H9 (cell line): ENCODE data around the gene RNGTT. TPM values are rescaled to one million over a fixed set of nuclear protein-coding genes. Genes with fewer than 3 reads are reported as not detected.

Experiments used
- DNase-seq: peaks from one replicate; pipeline ENCODE4 v3.0.0-alpha.2; 2017
- H2AFZ ChIP-seq: one replicate; pipeline ENCODE4 v1.6.1; 2013; ENCODE audit warnings: mild to moderate bottlenecking, low read length, control low read depth, moderate library complexity
- H2AK5ac ChIP-seq: 2 replicates; pipeline ENCODE4 v1.6.1; 2013; ENCODE audit warnings: low read length, control low read depth, mixed read lengths; ENCODE audit not compliant: insufficient read length
- H2BK120ac ChIP-seq: one replicate; pipeline ENCODE4 v1.6.1; 2013; ENCODE audit warnings: low read depth, mild to moderate bottlenecking, low read length, control low read depth, inconsistent platforms; ENCODE audit not compliant: poor library complexity, severe bottlenecking
- H2BK12ac ChIP-seq: 2 replicates; pipeline ENCODE4 v1.6.1; 2013; ENCODE audit warnings: low read length, control low read depth, mixed read lengths, low read depth; ENCODE audit not compliant: insufficient read length
- H2BK15ac ChIP-seq: 2 replicates; pipeline ENCODE4 v1.6.1; 2013; ENCODE audit warnings: low read depth, low read length, control low read depth
- H2BK20ac ChIP-seq: one replicate; pipeline ENCODE4 v1.6.1; 2013; ENCODE audit warnings: low read depth, mild to moderate bottlenecking, low read length, control low read depth, inconsistent platforms; ENCODE audit not compliant: poor library complexity, severe bottlenecking
- H2BK5ac ChIP-seq: 2 replicates; pipeline ENCODE4 v1.6.1; 2013; ENCODE audit warnings: low read length, control low read depth, mixed read lengths; ENCODE audit not compliant: insufficient read length
- H3K14ac ChIP-seq: 2 replicates; pipeline ENCODE4 v1.6.1; 2013; ENCODE audit warnings: low read length, control low read depth; ENCODE audit not compliant: insufficient read depth
- H3K18ac ChIP-seq: 2 replicates; pipeline ENCODE4 v1.6.1; 2013; ENCODE audit warnings: low read depth, mild to moderate bottlenecking, mixed read lengths, low read length, control low read depth; ENCODE audit not compliant: insufficient read length
- H3K23ac ChIP-seq: 2 replicates; pipeline ENCODE4 v1.6.1; 2013; ENCODE audit warnings: low read length, control low read depth, mixed read lengths, low read depth; ENCODE audit not compliant: insufficient read length
- H3K23me2 ChIP-seq: 2 replicates; pipeline ENCODE4 v1.6.1; 2013; ENCODE audit warnings: low read depth, mild to moderate bottlenecking, mixed read lengths, low read length, control low read depth; ENCODE audit not compliant: insufficient read length, poor library complexity, severe bottlenecking
- H3K27ac ChIP-seq: 2 replicates; pipeline ENCODE4 v1.5.1; 2013; ENCODE audit warnings: low read length, control low read depth, mixed read lengths, low read depth; ENCODE audit not compliant: insufficient read length
- H3K27me3 ChIP-seq: 2 replicates; pipeline ENCODE4 v1.6.1; 2013; ENCODE audit warnings: low read length, control low read depth, inconsistent platforms; ENCODE audit not compliant: insufficient read depth
- H3K4ac ChIP-seq: 2 replicates; pipeline ENCODE4 v1.6.1; 2013; ENCODE audit warnings: low read depth, mild to moderate bottlenecking, control low read depth, inconsistent platforms, low read length, moderate library complexity
- H3K4me1 ChIP-seq: 2 replicates; pipeline ENCODE4 v1.6.1; 2013; ENCODE audit warnings: low read length, control low read depth, inconsistent platforms; ENCODE audit not compliant: insufficient read depth
- H3K4me2 ChIP-seq: 2 replicates; pipeline ENCODE4 v1.6.1; 2013; ENCODE audit warnings: low read length, control low read depth, mixed read lengths; ENCODE audit not compliant: insufficient read length, insufficient read depth
- H3K56ac ChIP-seq: 2 replicates; pipeline ENCODE4 v1.6.1; 2013; ENCODE audit warnings: low read depth, mild to moderate bottlenecking, mixed read lengths, low read length, control low read depth; ENCODE audit not compliant: insufficient read length
- H3K79me1 ChIP-seq: 2 replicates; pipeline ENCODE4 v1.6.1; 2013; ENCODE audit warnings: low read depth, mild to moderate bottlenecking, moderate library complexity, low read length, control low read depth, inconsistent platforms; ENCODE audit not compliant: insufficient read depth, poor library complexity, severe bottlenecking
- H3K79me2 ChIP-seq: 2 replicates; pipeline ENCODE4 v1.6.1; 2013; ENCODE audit warnings: low read length, control low read depth, inconsistent platforms; ENCODE audit not compliant: insufficient read depth
- H3K9ac ChIP-seq: 2 replicates; pipeline ENCODE4 v1.6.1; 2013; ENCODE audit warnings: low read length, control low read depth, mixed read lengths; ENCODE audit not compliant: insufficient read length; ENCODE audit errors: extremely low read depth
- H3K9me3 ChIP-seq: one replicate; pipeline ENCODE4 v1.6.1; 2013; ENCODE audit warnings: low read depth, low read length, inconsistent platforms; ENCODE audit not compliant: control insufficient read depth
- H3T11ph ChIP-seq: one replicate; pipeline ENCODE4 v1.6.1; 2013; ENCODE audit warnings: mild to moderate bottlenecking, low read length, control low read depth, inconsistent platforms
- H4K20me1 ChIP-seq: one replicate; pipeline ENCODE4 v1.6.1; 2013; ENCODE audit not compliant: control insufficient read depth, insufficient read length, insufficient read depth
- H4K5ac ChIP-seq: 2 replicates; pipeline ENCODE4 v1.6.1; 2013; ENCODE audit warnings: low read depth, mild to moderate bottlenecking, mixed read lengths, low read length, control low read depth; ENCODE audit not compliant: insufficient read length
- H4K8ac ChIP-seq: replicated peaks from 2 replicates; pipeline ENCODE4 v1.6.1; 2013; ENCODE audit warnings: low read length, control low read depth, mixed read lengths, low read depth; ENCODE audit not compliant: insufficient read length
- H4K91ac ChIP-seq: 2 replicates; pipeline ENCODE4 v1.6.1; 2013; ENCODE audit warnings: low read depth, mild to moderate bottlenecking, moderate library complexity, mixed read lengths, low read length, control low read depth; ENCODE audit not compliant: insufficient read length
- H3K27ac Mint-ChIP-seq, 3 experiments: 2 replicates in 2 of 3; 3 replicates in 1 of 3; pipeline ENCODE4 v1.8.0; 2020 to 2021; ENCODE audit warnings: mixed read lengths in 3 of 3, mild to moderate bottlenecking in 1 of 3, moderate library complexity in 1 of 3
- H3K27me3 Mint-ChIP-seq: 2 replicates; pipeline ENCODE4 v1.8.0; 2021; ENCODE audit warnings: low read depth, mild to moderate bottlenecking, moderate library complexity, mixed read lengths
- H3K36me3 Mint-ChIP-seq, 3 experiments: 2 replicates in 2 of 3; 3 replicates in 1 of 3; pipeline ENCODE4 v1.8.0; 2020 to 2021; ENCODE audit warnings: low read depth in 3 of 3, mixed read lengths in 3 of 3; ENCODE audit not compliant: insufficient read depth in 1 of 3
- H3K4me1 Mint-ChIP-seq, 2 experiments: 2 replicates each; pipeline ENCODE4 v1.8.0; 2020; ENCODE audit warnings: mixed read lengths in 2 of 2
- H3K4me3 Mint-ChIP-seq, 2 experiments: 2 replicates in 1 of 2; 3 replicates in 1 of 2; pipeline ENCODE4 v1.8.0; 2020 to 2021; ENCODE audit warnings: mild to moderate bottlenecking in 2 of 2, mixed read lengths in 2 of 2, moderate library complexity in 1 of 2
- H3K9me3 Mint-ChIP-seq, 2 experiments: 2 replicates in 1 of 2; 3 replicates in 1 of 2; pipeline ENCODE4 v1.8.0; 2020; ENCODE audit warnings: mild to moderate bottlenecking in 2 of 2, mixed read lengths in 2 of 2, moderate library complexity in 1 of 2
- WGBS: extraction: QIAGEN DNeasy Blood & Tissue Kit; methylation state at CpG from one replicate; pipeline ENCODE4 v1.1.7; 2013; ENCODE audit warnings: missing lambda C conversion rate, low lambda C conversion rate, mixed read lengths; ENCODE audit not compliant: insufficient read length; ENCODE audit errors: extremely low coverage; 5-methylcytosine and 5-hydroxymethylcytosine counted together
- total RNA-seq: library from RNA; stranded (reverse); gene quantifications from 2 replicates; pipeline ENCODE4 v1.2.1, GENCODE V29; 2021
- TF ChIP-seq, protein P1 (sequence below): fragments of 200-600 bp; sonication (generic); conservative IDR thresholded peaks from 3 replicates; pipeline ENCODE4 v1.8.0; 2021; ENCODE audit warnings: antibody characterized with exemption, mild to moderate bottlenecking

RNGTT gene
- total RNA-seq, 1 experiment from 2014 or later, result 20.5 TPM

GRCh38 chr6:88989215-88989614, 25.8 kb upstream of the RNGTT start:
- no peak for DNase-seq

More at GRCh38 chr6:88989215-88989614, 25.8 kb upstream of the RNGTT start:
- Histone ChIP-seq H3K56ac (no peak overlapping the region), H2AFZ (no peak overlapping the region), H4K20me1 (no peaks in the 10 kb centered on the region), H2BK12ac (no peak overlapping the region), H3K27ac (no peak overlapping the region), H2BK20ac (no peak overlapping the region), H3T11ph (no peak overlapping the region), H2AK5ac (no peak overlapping the region), H3K9me3 (no peaks in the 10 kb centered on the region), H4K5ac (no peak overlapping the region), H3K23ac (no peak overlapping the region), H3K23me2 (no peaks in the 10 kb centered on the region), H4K91ac (no peak overlapping the region), H2BK15ac (no peak overlapping the region), H3K4me1 (no peaks in the 10 kb centered on the region), H3K4me2 (no peak overlapping the region), H2BK120ac (no peak overlapping the region), H3K4ac (no peak overlapping the region), H3K79me2 (no peaks in the 10 kb centered on the region), H3K14ac (no peak overlapping the region), H3K18ac (no peak overlapping the region), H3K79me1 (no peaks in the 10 kb centered on the region), H2BK5ac (no peak overlapping the region), H3K27me3 (no peaks in the 10 kb centered on the region), H3K9ac (no peak overlapping the region), H4K8ac (no peak overlapping the region)
- H3K4me1 Mint-ChIP-seq, result peaks cover 2 to 4% of the 10 kb centered on the region in 2 experiments
- H3K27me3 Mint-ChIP-seq, result no peaks in the 10 kb centered on the region
- no peak overlapping the region for H3K27ac Mint-ChIP-seq
- H3K9me3 Mint-ChIP-seq, result no peaks in the 10 kb centered on the region
- no peak overlapping the region for H3K4me3 Mint-ChIP-seq
- H3K36me3 Mint-ChIP-seq, result no peaks in the 10 kb centered on the region
- TF ChIP-seq, protein P1, sequence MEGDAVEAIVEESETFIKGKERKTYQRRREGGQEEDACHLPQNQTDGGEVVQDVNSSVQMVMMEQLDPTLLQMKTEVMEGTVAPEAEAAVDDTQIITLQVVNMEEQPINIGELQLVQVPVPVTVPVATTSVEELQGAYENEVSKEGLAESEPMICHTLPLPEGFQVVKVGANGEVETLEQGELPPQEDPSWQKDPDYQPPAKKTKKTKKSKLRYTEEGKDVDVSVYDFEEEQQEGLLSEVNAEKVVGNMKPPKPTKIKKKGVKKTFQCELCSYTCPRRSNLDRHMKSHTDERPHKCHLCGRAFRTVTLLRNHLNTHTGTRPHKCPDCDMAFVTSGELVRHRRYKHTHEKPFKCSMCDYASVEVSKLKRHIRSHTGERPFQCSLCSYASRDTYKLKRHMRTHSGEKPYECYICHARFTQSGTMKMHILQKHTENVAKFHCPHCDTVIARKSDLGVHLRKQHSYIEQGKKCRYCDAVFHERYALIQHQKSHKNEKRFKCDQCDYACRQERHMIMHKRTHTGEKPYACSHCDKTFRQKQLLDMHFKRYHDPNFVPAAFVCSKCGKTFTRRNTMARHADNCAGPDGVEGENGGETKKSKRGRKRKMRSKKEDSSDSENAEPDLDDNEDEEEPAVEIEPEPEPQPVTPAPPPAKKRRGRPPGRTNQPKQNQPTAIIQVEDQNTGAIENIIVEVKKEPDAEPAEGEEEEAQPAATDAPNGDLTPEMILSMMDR, result no peak
- WGBS, result no CpG with 5 or more reads among the region's 1 CpG
